ENCODE data around the gene IGDCC3. TPM values are rescaled to one million over a fixed set of nuclear protein-coding genes. Genes with fewer than 3 reads are reported as not detected.

Gene IGDCC3
- polyA plus RNA-seq, 1 donor from 2014 or later = 14.4 TPM

GRCh38 chr15:65389226-65389625 lies 11.4 kb upstream of the IGDCC3 start:
- Histone ChIP-seq H3K4me3 (ENCODE audit: low read length) (no peak overlapping the region), H3K9me3 (ENCODE audit: low read length) (no peaks in the 10 kb centered on the region), H3K9me2 (ENCODE audit: insufficient read depth, low read length) (no peaks in the 10 kb centered on the region), H3K79me2 (replicated peaks; ENCODE audit: insufficient read depth, low read length) (no peaks in the 10 kb centered on the region), H3K36me3 (ENCODE audit: insufficient read depth, low read length) (no peaks in the 10 kb centered on the region), H2AFZ (ENCODE audit: low read depth, low read length) (no peak overlapping the region), H3F3A (ENCODE audit: insufficient read depth, low read length, poor library complexity, severe bottlenecking) (no peaks in the 10 kb centered on the region), H4K20me1 (ENCODE audit: insufficient read depth) (no peaks in the 10 kb centered on the region), H3K27ac (ENCODE audit: low read length) (no peak overlapping the region), H3K27me3 (ENCODE audit: insufficient read depth, low read depth, low read length) (no peaks in the 10 kb centered on the region), H3K4me2 (ENCODE audit: low read length) (no peak overlapping the region), H3K9ac (ENCODE audit: low read length) (no peak overlapping the region)
- TF ChIP-seq POLR2AphosphoS5 (IDR thresholded peaks at IDR 0.05) = no peak
- no peak for TF ChIP-seq EZH2 (IDR thresholded peaks at IDR 0.05; ENCODE audit: borderline replicate concordance, insufficient read depth, low read length, poor library complexity, severe bottlenecking)
- TF ChIP-seq RAD21 (conservative IDR thresholded peaks at IDR 0.05) = no peak
- no peak for TF ChIP-seq EP300 (conservative IDR thresholded peaks at IDR 0.05; ENCODE audit: poor library complexity, severe bottlenecking)
- TF ChIP-seq REST (IDR thresholded peaks at IDR 0.05; ENCODE audit: borderline replicate concordance) = no peak
- TF ChIP-seq MXI1 (conservative IDR thresholded peaks at IDR 0.05; ENCODE audit: poor library complexity, severe bottlenecking) = no peak
- TF ChIP-seq TAF1 (IDR thresholded peaks at IDR 0.05; ENCODE audit: low read depth) = no peak
- TF ChIP-seq SMC3 (conservative IDR thresholded peaks at IDR 0.05; ENCODE audit: poor library complexity) = no peak
- TF ChIP-seq CTCF (IDR thresholded peaks at IDR 0.05; ENCODE audit: poor library complexity, severe bottlenecking) = no peak

DNA sequence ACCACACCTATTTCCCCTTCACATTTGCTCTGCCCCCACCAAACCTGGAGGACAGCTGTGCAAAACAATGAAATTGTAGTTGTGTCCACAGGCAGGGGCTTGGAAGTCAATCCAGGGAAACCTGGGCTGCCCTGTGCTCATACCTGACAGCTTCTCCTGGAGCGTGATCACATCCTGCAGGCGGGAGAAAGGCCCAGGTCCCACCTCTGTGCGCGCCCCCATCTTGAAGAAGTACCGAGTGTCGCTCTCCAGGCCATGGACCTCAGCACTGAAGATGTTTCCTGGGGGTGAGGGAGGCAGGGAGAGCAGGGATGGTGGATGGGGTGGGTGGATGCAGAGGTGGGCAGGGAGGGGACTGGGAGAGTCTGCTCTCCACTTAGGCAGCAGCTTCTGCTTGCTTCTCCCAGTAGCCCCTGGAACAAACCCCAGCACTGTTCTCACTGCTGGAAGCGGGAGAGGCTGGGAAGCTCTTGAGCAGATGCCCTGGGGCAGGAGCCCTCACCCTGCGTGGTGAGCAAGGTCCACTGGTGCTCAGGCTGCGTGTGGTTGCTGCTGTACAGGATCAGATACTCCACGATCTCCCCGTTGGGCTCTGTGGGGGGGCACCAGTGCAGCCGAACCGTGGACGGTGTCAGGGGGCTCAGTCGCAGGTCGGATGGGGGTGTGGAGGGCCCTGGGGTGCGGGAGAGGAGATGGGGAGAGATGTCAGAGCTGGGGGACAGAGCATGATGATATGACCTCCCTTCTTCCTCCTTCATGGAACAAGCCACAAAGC lies 10.7 kb upstream of the IGDCC3 start:
- H3K27ac ChIP-seq (ENCODE audit: low read length) = no peak overlapping the region
- no peak overlapping the region for H3K4me3 ChIP-seq (ENCODE audit: low read length)
- no peaks in the 10 kb centered on the region for H3K79me2 ChIP-seq (replicated peaks; ENCODE audit: insufficient read depth, low read length)
- H4K20me1 ChIP-seq (ENCODE audit: insufficient read depth) = no peaks in the 10 kb centered on the region
- H3K27me3 ChIP-seq (ENCODE audit: insufficient read depth, low read depth, low read length) = no peaks in the 10 kb centered on the region
- H2AFZ ChIP-seq (ENCODE audit: low read depth, low read length) = no peak overlapping the region
- no peak for TF ChIP-seq SMC3 (conservative IDR thresholded peaks at IDR 0.05; ENCODE audit: poor library complexity)
- TF ChIP-seq MXI1 (conservative IDR thresholded peaks at IDR 0.05; ENCODE audit: poor library complexity, severe bottlenecking) = no peak
- TF ChIP-seq EP300 (conservative IDR thresholded peaks at IDR 0.05; ENCODE audit: poor library complexity, severe bottlenecking) = no peak
- no peak for TF ChIP-seq EZH2 (IDR thresholded peaks at IDR 0.05; ENCODE audit: borderline replicate concordance, insufficient read depth, low read length, poor library complexity, severe bottlenecking)
- TF ChIP-seq RAD21 (conservative IDR thresholded peaks at IDR 0.05) = no peak
- TF ChIP-seq REST (IDR thresholded peaks at IDR 0.05; ENCODE audit: borderline replicate concordance) = no peak
- no peak for TF ChIP-seq TAF1 (IDR thresholded peaks at IDR 0.05; ENCODE audit: low read depth)
- no peak for TF ChIP-seq CTCF (IDR thresholded peaks at IDR 0.05; ENCODE audit: poor library complexity, severe bottlenecking)
- no peak for TF ChIP-seq POLR2AphosphoS5 (IDR thresholded peaks at IDR 0.05)
- H3K9me3 ChIP-seq (ENCODE audit: low read length) = no peaks in the 10 kb centered on the region
- no peaks in the 10 kb centered on the region for H3K9me2 ChIP-seq (ENCODE audit: insufficient read depth, low read length)
- no peaks in the 10 kb centered on the region for H3F3A ChIP-seq (ENCODE audit: insufficient read depth, low read length, poor library complexity, severe bottlenecking)
- H3K36me3 ChIP-seq (ENCODE audit: insufficient read depth, low read length) = no peaks in the 10 kb centered on the region
- no peak overlapping the region for H3K9ac ChIP-seq (ENCODE audit: low read length)
- H3K4me2 ChIP-seq (ENCODE audit: low read length) = no peak overlapping the region
